H9 (cell line): ENCODE data around the gene SNPH. TPM values are rescaled to one million over a fixed set of nuclear protein-coding genes. Genes with fewer than 3 reads are reported as not detected.

Source experiments
- DNase-seq: peaks from one replicate; pipeline ENCODE4 v3.0.0-alpha.2; 2017
- H2AFZ ChIP-seq: one replicate; pipeline ENCODE4 v1.6.1; 2013; ENCODE audit warnings: mild to moderate bottlenecking, low read length, control low read depth, moderate library complexity
- H2AK5ac ChIP-seq: 2 replicates; pipeline ENCODE4 v1.6.1; 2013; ENCODE audit warnings: low read length, control low read depth, mixed read lengths; ENCODE audit not compliant: insufficient read length
- H2BK120ac ChIP-seq: one replicate; pipeline ENCODE4 v1.6.1; 2013; ENCODE audit warnings: low read depth, mild to moderate bottlenecking, low read length, control low read depth, inconsistent platforms; ENCODE audit not compliant: poor library complexity, severe bottlenecking
- H2BK12ac ChIP-seq: 2 replicates; pipeline ENCODE4 v1.6.1; 2013; ENCODE audit warnings: low read length, control low read depth, mixed read lengths, low read depth; ENCODE audit not compliant: insufficient read length
- H2BK15ac ChIP-seq: 2 replicates; pipeline ENCODE4 v1.6.1; 2013; ENCODE audit warnings: low read depth, low read length, control low read depth
- H2BK20ac ChIP-seq: one replicate; pipeline ENCODE4 v1.6.1; 2013; ENCODE audit warnings: low read depth, mild to moderate bottlenecking, low read length, control low read depth, inconsistent platforms; ENCODE audit not compliant: poor library complexity, severe bottlenecking
- H2BK5ac ChIP-seq: 2 replicates; pipeline ENCODE4 v1.6.1; 2013; ENCODE audit warnings: low read length, control low read depth, mixed read lengths; ENCODE audit not compliant: insufficient read length
- H3K14ac ChIP-seq: 2 replicates; pipeline ENCODE4 v1.6.1; 2013; ENCODE audit warnings: low read length, control low read depth; ENCODE audit not compliant: insufficient read depth
- H3K18ac ChIP-seq: 2 replicates; pipeline ENCODE4 v1.6.1; 2013; ENCODE audit warnings: low read depth, mild to moderate bottlenecking, mixed read lengths, low read length, control low read depth; ENCODE audit not compliant: insufficient read length
- H3K23ac ChIP-seq: 2 replicates; pipeline ENCODE4 v1.6.1; 2013; ENCODE audit warnings: low read length, control low read depth, mixed read lengths, low read depth; ENCODE audit not compliant: insufficient read length
- H3K23me2 ChIP-seq: 2 replicates; pipeline ENCODE4 v1.6.1; 2013; ENCODE audit warnings: low read depth, mild to moderate bottlenecking, mixed read lengths, low read length, control low read depth; ENCODE audit not compliant: insufficient read length, poor library complexity, severe bottlenecking
- H3K27ac ChIP-seq: 2 replicates; pipeline ENCODE4 v1.5.1; 2013; ENCODE audit warnings: low read length, control low read depth, mixed read lengths, low read depth; ENCODE audit not compliant: insufficient read length
- H3K27me3 ChIP-seq: 2 replicates; pipeline ENCODE4 v1.6.1; 2013; ENCODE audit warnings: low read length, control low read depth, inconsistent platforms; ENCODE audit not compliant: insufficient read depth
- H3K4ac ChIP-seq: 2 replicates; pipeline ENCODE4 v1.6.1; 2013; ENCODE audit warnings: low read depth, mild to moderate bottlenecking, control low read depth, inconsistent platforms, low read length, moderate library complexity
- H3K4me1 ChIP-seq: 2 replicates; pipeline ENCODE4 v1.6.1; 2013; ENCODE audit warnings: low read length, control low read depth, inconsistent platforms; ENCODE audit not compliant: insufficient read depth
- H3K4me2 ChIP-seq: 2 replicates; pipeline ENCODE4 v1.6.1; 2013; ENCODE audit warnings: low read length, control low read depth, mixed read lengths; ENCODE audit not compliant: insufficient read length, insufficient read depth
- H3K56ac ChIP-seq: 2 replicates; pipeline ENCODE4 v1.6.1; 2013; ENCODE audit warnings: low read depth, mild to moderate bottlenecking, mixed read lengths, low read length, control low read depth; ENCODE audit not compliant: insufficient read length
- H3K79me1 ChIP-seq: 2 replicates; pipeline ENCODE4 v1.6.1; 2013; ENCODE audit warnings: low read depth, mild to moderate bottlenecking, moderate library complexity, low read length, control low read depth, inconsistent platforms; ENCODE audit not compliant: insufficient read depth, poor library complexity, severe bottlenecking
- H3K79me2 ChIP-seq: 2 replicates; pipeline ENCODE4 v1.6.1; 2013; ENCODE audit warnings: low read length, control low read depth, inconsistent platforms; ENCODE audit not compliant: insufficient read depth
- H3K9ac ChIP-seq: 2 replicates; pipeline ENCODE4 v1.6.1; 2013; ENCODE audit warnings: low read length, control low read depth, mixed read lengths; ENCODE audit not compliant: insufficient read length; ENCODE audit errors: extremely low read depth
- H3K9me3 ChIP-seq: one replicate; pipeline ENCODE4 v1.6.1; 2013; ENCODE audit warnings: low read depth, low read length, inconsistent platforms; ENCODE audit not compliant: control insufficient read depth
- H3T11ph ChIP-seq: one replicate; pipeline ENCODE4 v1.6.1; 2013; ENCODE audit warnings: mild to moderate bottlenecking, low read length, control low read depth, inconsistent platforms
- H4K20me1 ChIP-seq: one replicate; pipeline ENCODE4 v1.6.1; 2013; ENCODE audit not compliant: control insufficient read depth, insufficient read length, insufficient read depth
- H4K5ac ChIP-seq: 2 replicates; pipeline ENCODE4 v1.6.1; 2013; ENCODE audit warnings: low read depth, mild to moderate bottlenecking, mixed read lengths, low read length, control low read depth; ENCODE audit not compliant: insufficient read length
- H4K8ac ChIP-seq: replicated peaks from 2 replicates; pipeline ENCODE4 v1.6.1; 2013; ENCODE audit warnings: low read length, control low read depth, mixed read lengths, low read depth; ENCODE audit not compliant: insufficient read length
- H4K91ac ChIP-seq: 2 replicates; pipeline ENCODE4 v1.6.1; 2013; ENCODE audit warnings: low read depth, mild to moderate bottlenecking, moderate library complexity, mixed read lengths, low read length, control low read depth; ENCODE audit not compliant: insufficient read length
- H3K27ac Mint-ChIP-seq, 3 experiments: 2 replicates in 2 of 3; 3 replicates in 1 of 3; pipeline ENCODE4 v1.8.0; 2020 to 2021; ENCODE audit warnings: mixed read lengths in 3 of 3, mild to moderate bottlenecking in 1 of 3, moderate library complexity in 1 of 3
- H3K27me3 Mint-ChIP-seq: 2 replicates; pipeline ENCODE4 v1.8.0; 2021; ENCODE audit warnings: low read depth, mild to moderate bottlenecking, moderate library complexity, mixed read lengths
- H3K36me3 Mint-ChIP-seq, 3 experiments: 2 replicates in 2 of 3; 3 replicates in 1 of 3; pipeline ENCODE4 v1.8.0; 2020 to 2021; ENCODE audit warnings: low read depth in 3 of 3, mixed read lengths in 3 of 3; ENCODE audit not compliant: insufficient read depth in 1 of 3
- H3K4me1 Mint-ChIP-seq, 2 experiments: 2 replicates each; pipeline ENCODE4 v1.8.0; 2020; ENCODE audit warnings: mixed read lengths in 2 of 2
- H3K4me3 Mint-ChIP-seq, 2 experiments: 2 replicates in 1 of 2; 3 replicates in 1 of 2; pipeline ENCODE4 v1.8.0; 2020 to 2021; ENCODE audit warnings: mild to moderate bottlenecking in 2 of 2, mixed read lengths in 2 of 2, moderate library complexity in 1 of 2
- H3K9me3 Mint-ChIP-seq, 2 experiments: 2 replicates in 1 of 2; 3 replicates in 1 of 2; pipeline ENCODE4 v1.8.0; 2020; ENCODE audit warnings: mild to moderate bottlenecking in 2 of 2, mixed read lengths in 2 of 2, moderate library complexity in 1 of 2
- WGBS: extraction: QIAGEN DNeasy Blood & Tissue Kit; methylation state at CpG from one replicate; pipeline ENCODE4 v1.1.7; 2013; ENCODE audit warnings: missing lambda C conversion rate, low lambda C conversion rate, mixed read lengths; ENCODE audit not compliant: insufficient read length; ENCODE audit errors: extremely low coverage; 5-methylcytosine and 5-hydroxymethylcytosine counted together
- total RNA-seq: library from RNA; stranded (reverse); gene quantifications from 2 replicates; pipeline ENCODE4 v1.2.1, GENCODE V29; 2021
- TF ChIP-seq, protein P1 (sequence below): fragments of 200-600 bp; sonication (generic); conservative IDR thresholded peaks from 3 replicates; pipeline ENCODE4 v1.8.0; 2021; ENCODE audit warnings: antibody characterized with exemption, mild to moderate bottlenecking

The SNPH gene
- total RNA-seq, 1 experiment from 2014 or later: 1.8 TPM

DNA sequence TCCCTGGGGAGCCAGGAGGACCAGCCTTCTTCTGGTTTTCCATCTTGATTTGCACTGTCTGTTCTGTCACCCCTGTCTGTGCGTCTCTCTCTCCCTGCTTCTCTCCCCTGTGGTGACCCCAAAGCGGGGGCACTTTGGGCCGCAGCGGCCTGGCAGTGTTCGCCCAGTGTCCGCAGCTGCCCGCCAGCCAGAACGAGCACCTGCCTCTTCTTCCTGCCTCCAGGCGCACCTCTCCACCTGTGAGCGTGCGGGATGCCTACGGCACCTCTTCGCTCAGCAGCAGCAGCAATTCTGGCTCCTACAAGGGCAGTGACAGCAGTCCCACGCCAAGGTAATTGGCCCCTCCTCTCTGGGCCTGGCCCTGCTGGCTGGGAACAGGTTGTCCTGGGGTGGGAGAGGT, 30.8 kb downstream of the SNPH start:
- no peak overlapping the region for H2AFZ ChIP-seq
- H4K20me1 ChIP-seq: no peaks in the 10 kb centered on the region
- H3T11ph ChIP-seq: no peak overlapping the region
- H3K79me1 ChIP-seq: no peaks in the 10 kb centered on the region
- H3K27ac ChIP-seq: no peak overlapping the region
- no peak overlapping the region for H3K4ac ChIP-seq
- no peak overlapping the region for H3K4me2 ChIP-seq
- H3K27me3 Mint-ChIP-seq: peaks cover 3% of the 10 kb centered on the region
- H3K9me3 Mint-ChIP-seq: no peaks in the 10 kb centered on the region
- no peak overlapping the region for H3K4me3 Mint-ChIP-seq
- no peak overlapping the region for H4K8ac ChIP-seq
- no peak for DNase-seq
- H2BK20ac ChIP-seq: no peak overlapping the region
- H3K18ac ChIP-seq: no peak overlapping the region
- no peak overlapping the region for H3K56ac ChIP-seq
- peaks cover 12 to 21% of the 10 kb centered on the region in 2 experiments for H3K4me1 Mint-ChIP-seq
- no peaks in the 10 kb centered on the region for H3K4me1 ChIP-seq
- H3K14ac ChIP-seq: no peak overlapping the region
- no peaks in the 10 kb centered on the region for H3K27me3 ChIP-seq
- H3K79me2 ChIP-seq: no peaks in the 10 kb centered on the region
- H2AK5ac ChIP-seq: no peak overlapping the region
- H3K27ac Mint-ChIP-seq: no peak overlapping the region; a peak in 1 of 7 replicates
- H2BK15ac ChIP-seq: no peak overlapping the region
- no CpG with 5 or more reads among the region's 14 CpGs for WGBS
- no peak overlapping the region for H3K23ac ChIP-seq
- H4K91ac ChIP-seq: no peak overlapping the region
- H3K9me3 ChIP-seq: no peaks in the 10 kb centered on the region
- H3K23me2 ChIP-seq: no peaks in the 10 kb centered on the region
- no peak overlapping the region for H2BK5ac ChIP-seq
- no peaks in the 10 kb centered on the region; a peak in 1 of 7 replicates for H3K36me3 Mint-ChIP-seq
- no peak overlapping the region for H2BK12ac ChIP-seq
- no peak overlapping the region for H4K5ac ChIP-seq
- TF ChIP-seq, protein P1, sequence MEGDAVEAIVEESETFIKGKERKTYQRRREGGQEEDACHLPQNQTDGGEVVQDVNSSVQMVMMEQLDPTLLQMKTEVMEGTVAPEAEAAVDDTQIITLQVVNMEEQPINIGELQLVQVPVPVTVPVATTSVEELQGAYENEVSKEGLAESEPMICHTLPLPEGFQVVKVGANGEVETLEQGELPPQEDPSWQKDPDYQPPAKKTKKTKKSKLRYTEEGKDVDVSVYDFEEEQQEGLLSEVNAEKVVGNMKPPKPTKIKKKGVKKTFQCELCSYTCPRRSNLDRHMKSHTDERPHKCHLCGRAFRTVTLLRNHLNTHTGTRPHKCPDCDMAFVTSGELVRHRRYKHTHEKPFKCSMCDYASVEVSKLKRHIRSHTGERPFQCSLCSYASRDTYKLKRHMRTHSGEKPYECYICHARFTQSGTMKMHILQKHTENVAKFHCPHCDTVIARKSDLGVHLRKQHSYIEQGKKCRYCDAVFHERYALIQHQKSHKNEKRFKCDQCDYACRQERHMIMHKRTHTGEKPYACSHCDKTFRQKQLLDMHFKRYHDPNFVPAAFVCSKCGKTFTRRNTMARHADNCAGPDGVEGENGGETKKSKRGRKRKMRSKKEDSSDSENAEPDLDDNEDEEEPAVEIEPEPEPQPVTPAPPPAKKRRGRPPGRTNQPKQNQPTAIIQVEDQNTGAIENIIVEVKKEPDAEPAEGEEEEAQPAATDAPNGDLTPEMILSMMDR: no peak
- no peak overlapping the region for H2BK120ac ChIP-seq
- H3K9ac ChIP-seq: no peak overlapping the region
